SKM-1 treated with dmso at 0.1 percent for 144 hours (cell line): ENCODE measurements around the gene ARMH3.

ENCODE experiments used
- DNase-seq: peaks from one replicate; lab custom pipeline; 2025; ENCODE audit not compliant: unreplicated experiment; lab: John Stamatoyannopoulos, UW

ARMH3 gene

DNA sequence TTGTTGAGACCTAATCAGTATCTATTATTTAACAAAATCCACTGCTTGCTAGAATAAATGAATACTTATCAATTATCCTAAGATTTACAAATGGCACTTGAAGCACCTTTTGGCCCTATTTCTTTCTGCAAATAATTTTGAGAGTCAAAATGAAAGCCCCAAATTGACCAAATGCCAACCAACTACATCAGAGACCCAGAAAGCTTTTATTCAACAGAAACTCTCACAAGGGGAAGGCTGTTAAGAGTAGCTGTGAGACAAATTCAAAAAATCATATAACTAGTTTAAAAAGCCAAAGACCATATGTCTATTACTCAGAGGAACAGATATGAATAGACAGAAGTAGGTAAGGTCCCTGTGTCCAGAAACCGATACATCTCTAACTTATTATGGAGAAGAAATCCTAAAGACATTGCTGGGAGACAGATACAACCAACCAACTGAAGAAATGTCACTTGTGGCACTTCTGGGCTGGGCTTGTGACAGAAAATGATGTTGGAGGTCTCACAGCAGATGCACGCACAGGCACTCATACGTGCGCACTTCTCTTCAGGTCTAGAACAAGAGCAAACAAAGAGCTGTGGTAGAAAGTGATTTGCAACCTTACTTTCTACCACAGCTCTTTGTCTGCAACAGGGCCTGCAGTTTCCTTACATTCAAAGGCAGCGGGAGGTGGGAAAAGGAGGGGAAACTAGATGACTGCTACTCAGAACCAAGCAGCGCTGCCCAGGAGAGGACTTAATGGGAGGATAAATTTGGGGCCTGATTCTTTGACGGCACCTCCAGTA is 153.7 kb downstream of the ARMH3 start:
- no peak for DNase-seq

DNA sequence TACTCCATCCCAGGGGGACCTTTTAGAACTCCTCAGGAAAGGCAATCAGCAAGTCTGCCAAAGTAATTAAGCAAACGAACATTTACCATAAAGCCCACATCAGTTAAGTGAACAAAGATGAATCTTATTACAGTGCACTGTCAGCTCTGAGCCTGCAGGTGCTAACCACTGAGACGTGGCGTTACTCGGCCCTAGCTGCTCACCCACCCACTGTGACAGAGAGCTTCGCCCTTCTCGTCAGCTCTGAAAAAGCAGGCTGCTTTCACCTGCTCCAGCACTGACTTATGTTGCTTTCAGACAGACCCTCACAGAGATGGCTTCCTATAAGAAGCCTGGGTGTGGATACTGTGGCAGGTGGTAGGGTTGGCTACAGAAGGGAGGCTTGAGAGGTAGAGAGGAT is 154.6 kb downstream of the ARMH3 start:
- DNase-seq, result no peak

DNA sequence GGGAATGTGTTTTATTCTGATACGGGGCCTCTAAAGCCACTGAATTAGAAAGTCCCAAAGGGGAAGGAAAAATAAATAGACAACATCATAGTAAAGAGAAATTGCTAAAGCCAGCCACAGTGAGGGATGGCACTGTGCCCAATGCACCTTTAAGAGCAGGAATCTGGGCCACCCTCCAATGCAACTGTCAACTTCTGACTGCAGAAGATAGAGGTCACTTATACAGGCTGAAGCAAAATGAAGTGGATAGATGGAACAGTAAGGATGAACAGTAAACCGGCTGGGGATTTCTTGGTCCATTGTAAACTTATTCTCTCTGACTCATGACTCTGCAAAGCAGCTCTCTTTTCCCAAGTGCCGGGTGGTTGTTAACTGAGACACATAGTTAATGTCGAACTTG is 158.3 kb downstream of the ARMH3 start:
- no peak for DNase-seq

DNA sequence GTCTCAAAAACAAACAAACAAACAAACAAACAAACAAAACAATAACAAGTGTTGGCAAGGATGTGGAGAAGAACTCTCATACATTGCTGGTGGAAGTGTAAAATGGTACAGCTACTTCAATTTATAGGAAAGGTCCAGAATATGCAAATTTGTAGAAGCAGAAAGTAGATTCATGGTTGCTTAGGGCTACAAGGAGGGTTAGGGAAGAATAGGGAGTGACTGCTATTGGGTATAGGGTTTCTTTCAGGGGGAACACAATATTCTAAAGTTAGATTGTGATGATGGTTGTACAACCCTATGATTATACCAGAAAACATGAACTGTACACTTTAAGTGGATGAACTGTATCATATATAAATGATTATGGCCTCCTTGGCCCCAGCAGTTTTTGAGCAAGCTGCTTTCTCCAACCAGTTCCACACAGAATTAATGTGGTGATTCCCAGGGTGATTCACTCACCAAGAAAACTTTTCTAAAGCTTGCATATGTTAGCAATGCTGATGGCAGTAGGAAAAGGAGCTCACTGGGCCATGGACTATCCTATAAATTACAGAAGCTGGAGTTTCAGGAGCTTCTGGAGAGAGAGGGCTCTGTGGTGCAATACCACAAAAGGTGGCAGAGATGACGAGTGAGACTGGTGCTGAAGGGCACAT is 159.6 kb downstream of the ARMH3 start:
- DNase-seq, result no peak

DNA sequence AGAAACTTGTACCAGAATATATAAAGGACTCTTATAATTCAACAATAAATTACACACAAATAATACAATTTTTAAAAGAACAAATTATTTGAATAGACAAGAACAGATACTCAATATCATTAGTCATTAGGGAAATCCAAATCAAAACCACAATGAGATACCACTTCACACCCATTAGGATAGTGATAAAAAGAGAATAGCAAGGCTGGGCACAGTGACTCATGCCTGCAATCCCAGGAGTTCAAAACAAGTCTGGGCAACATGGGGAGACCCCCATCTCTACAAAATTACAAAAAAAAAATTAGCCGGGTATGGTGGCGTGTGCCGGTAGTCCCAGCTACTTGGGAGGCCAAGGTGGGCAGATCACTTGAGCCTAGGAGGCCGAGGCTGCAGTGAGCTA is 160.2 kb downstream of the ARMH3 start:
- DNase-seq, result no peak

DNA sequence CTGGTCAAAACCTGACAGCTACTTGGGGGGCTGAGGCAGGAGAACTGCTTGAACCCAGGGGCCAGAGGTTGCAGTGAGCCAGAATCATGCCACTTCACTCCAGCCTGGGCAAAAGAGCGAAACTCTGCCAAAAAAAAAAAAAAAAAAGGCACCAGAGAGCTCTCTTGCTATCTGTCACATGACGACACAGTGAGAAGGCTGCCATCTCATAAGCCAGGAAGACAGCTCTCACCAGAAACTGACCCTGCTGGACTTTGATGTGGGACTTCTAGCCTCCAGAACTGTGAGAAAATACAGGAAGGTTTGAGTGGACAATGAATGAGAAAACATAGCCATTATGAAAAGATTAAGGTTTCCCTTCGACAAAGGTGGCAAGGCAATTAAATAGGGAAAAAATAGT is 161.2 kb downstream of the ARMH3 start:
- DNase-seq, result no peak

DNA sequence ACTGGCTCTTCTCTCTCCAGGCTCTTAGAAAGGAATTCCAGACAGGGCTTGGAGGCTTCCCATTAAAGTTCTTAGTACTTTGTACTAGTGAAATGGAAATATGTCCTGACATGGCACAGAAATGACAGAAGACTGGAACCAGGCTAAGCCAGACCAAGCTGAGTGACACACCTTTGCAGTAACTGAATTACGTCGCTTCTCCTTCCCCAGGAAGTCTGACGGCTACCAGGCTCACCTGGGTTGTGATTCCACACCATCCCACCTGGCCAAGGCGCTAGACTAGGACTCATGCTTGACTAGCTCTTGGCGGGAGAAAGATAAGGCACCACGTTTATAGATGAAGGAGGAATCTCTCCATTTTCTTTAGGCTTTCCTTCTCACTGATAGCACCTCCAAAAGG is 161.7 kb downstream of the ARMH3 start:
- no peak for DNase-seq

DNA sequence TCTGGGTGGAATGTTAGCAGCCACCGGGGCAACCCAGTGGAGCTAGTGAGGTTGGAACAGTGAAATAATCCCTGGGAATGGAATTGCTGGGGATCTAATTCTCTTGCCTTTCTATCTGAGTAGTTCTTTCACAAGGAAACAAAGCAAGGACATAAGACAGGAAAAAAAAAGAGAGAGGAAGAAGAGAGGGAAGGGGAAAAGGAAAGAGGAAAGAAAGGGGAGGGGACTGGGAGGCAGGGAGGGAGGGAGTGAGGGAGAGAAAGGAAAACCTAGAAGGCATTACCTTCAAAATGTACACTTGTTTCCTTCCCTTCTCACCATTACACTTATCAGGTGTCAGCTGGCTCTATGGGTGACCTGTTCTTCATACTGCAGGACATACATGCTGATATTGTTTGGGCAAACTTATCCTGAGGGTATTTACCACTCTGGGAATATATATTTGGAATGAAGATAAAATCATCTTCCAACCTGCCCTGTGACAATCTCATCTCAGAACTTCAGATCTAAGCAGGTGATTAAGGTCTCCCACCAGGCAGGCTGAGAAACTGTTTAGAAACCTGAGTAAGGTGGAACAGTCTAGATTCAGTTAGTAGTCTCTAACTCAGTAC is 162.4 kb downstream of the ARMH3 start:
- DNase-seq, result no peak

DNA sequence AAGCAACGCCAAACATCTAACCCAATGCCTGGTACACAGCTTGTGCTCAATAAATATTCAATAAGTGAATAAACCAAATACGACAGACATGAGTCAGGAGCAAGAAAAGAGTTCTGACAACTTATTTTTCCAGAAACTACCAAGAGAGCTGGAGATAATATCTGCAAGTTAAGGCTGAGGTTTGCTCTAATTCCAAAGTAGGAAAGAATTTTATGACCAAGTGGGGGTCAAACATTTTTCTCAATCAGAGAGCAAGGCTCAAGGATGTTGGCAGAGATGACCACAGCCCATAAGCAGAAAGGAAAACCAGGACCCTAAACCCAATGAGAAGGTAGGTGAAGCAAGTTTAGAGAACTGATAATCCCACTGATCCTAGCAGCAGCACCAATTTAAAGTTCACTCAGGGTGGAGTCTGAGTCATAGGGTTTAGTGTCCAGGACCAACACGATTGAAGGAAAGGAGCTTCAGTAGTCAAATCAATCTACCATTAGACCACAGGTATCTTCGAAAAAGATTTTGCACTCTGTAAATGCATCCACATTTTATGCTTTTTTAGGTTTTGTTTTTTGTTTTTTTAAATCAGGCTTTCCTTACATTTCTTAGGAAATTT is 163.1 kb downstream of the ARMH3 start:
- no peak for DNase-seq

DNA sequence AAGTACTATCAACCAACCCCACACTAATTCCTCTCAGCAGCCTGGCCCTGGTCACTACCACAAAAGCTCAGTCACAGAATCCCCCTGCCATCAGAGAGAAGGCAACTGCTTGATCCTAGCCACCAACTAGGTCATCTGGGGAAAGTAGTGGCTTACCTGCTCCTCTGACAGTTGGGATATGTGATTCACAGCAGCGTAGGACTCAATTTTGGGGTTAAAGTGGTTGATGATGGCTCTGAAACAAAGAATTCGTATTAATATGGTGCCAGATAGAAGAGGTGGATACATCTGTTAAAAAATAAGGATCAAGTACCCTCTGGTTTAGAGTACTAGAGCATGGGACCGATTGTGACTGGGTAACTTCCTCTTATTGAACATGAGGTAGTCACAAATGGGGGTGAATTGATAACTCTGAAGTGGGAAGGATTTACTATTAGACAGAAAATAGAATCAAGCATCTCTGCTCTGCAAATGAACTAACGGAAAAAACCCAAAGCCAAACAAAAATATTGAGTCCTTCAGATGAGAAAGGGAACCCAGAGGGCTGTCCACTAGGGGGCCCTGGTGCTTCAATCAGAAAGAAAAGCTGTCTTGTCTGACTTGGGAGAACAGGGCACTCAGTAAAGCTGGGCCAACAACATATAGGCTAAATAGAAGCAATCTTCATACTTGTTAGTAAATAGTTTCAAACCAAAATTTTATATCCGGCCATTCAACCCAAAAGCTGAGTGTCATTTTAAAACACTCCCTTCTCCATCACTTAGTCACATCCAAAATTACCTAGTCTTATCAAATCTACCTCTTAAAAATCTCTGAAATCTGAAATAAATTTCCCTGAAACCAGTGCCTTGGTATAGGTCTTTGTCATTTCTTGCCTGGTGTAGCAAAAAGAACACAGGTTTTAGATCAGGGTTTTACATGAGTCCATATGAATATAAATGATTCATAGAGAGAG is 166.4 kb downstream of the ARMH3 start:
- DNase-seq, result peak; percentile 78

DNA sequence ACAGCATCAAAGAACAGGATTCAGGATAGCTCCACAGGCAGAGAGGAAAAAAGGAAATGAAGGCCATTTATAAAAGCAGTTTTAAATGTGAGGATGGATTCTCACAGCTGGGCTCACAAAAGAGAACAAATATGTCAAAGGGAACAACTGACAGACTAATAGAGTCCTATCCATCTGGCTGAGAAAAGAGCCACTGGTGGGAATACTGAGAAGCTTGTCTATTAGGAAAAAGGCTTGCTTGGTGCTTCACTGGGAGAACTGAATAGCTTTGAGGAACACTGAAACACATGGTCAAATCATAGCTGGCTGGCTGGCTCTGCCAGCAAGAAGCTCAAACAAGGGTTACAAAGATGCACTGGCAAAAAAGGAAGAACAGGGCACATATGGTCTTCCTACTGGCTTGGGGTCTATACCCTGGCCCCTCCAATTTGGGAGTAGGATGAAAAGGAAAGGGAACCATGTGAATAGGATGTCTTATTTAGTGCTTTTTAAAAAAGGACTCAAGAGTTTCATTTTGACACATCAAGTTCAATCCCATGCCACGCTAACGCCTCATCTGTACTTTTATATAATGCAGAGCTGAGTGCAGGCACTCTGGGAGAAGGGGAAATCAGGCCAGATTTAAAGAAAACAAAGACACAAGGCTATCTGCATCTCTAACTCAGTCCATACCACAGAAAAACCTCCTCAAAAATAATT is 167.6 kb downstream of the ARMH3 start:
- DNase-seq, result no peak

DNA sequence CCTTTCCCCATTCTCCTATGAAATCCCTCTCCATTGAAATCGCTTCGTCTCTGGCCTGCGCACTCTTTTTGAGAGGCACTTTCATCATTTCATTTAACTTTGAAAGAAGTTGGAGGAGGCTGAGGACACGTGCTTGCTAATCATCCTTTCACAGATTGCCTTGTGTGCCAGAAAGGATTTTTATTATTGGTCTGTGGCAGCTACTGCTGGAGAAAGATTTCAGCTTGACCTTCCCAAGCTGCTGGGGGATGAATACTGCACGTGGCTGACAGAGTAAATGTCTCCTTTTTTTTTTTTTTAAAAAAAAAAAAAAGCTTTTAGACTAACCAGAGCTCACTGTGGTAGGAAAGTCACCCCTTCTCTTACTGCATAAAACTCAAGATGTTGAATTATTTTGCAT is 168.2 kb downstream of the ARMH3 start:
- DNase-seq, result no peak

DNA sequence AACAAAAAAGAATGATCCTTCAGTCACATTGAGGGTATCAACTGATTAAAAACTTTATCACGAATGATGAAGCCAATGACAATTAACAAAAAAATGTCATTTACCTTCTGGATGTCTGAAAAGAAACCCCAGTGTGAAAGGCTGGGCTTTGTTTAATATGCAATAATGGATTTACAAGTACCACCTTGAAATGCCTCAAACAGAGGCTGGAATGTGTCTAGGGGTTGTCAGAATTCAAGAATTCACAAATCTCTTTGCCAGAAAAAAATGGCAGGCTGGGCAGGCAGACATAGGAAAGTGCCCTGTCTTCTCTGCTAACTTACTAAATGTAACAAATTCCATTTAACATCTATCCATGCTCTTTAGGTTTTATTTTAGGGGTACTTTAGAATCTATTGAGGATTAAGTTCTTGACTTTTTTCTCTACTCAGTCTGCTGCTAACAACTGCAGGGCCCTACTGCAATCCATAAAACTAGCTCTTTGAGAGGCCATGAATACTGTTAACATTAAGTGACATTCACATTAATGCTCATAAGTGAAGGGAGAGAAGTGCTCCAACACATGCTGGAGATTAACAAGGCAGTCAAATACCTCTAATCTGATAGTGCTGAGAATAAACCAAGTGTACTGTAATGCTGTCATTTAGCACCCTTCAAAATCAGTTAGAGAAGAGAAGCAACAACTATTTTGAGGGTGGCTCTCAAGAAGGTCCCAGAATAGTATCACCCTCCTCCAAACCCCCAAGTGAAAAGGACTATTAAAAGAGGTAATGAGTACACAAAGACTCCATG is 169.3 kb downstream of the ARMH3 start:
- no peak for DNase-seq

DNA sequence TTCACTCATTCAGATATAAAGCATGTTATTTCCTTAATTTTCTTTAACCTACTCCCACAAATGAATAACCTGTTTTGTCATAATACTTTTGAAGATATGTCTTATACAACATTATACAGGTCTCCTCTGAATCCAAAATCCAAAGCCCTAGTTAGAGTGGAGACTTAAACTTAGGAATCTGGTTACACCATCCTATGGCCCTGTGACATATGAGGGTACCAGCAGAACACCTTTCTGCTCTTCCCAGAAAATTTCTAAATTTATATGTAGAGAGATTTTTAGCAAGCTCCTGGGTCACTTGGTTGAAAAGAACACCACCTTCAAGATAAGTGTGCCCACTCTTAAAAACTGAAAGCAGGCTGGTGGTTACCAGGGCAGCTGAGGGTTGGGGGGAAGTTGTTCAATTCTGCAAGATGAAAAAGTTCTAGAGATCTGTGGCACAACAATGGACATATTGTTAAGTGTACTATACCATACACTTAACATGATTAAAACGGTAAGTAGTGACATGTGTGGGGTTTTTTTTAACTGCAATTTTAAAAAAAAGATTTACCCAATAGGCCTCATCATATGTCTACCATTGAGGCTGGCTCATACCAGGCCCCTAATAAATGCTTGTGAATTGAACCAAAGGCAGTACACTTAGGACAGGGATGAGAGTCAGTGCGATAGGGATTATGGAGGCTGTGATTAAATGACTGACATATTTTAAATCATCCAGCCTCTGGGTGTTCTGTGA is 174.8 kb downstream of the ARMH3 start:
- DNase-seq, result no peak

DNA sequence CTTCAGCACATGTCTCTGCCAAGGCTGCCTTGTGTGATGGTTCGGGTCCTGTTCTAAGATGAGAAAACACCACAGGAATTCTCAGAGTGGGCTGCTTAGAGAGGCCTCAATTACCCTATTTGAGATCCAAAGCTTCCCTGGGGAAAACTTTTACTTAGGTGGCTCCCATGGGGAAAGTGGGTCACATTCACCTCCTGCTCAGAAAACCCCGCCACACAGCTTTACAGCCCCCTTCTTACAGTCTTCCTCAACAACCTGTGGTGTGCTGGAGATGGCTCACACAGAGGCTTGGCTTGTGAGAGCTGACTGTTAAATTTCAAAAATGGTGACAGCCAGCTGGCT is 175.8 kb downstream of the ARMH3 start:
- no peak for DNase-seq

DNA sequence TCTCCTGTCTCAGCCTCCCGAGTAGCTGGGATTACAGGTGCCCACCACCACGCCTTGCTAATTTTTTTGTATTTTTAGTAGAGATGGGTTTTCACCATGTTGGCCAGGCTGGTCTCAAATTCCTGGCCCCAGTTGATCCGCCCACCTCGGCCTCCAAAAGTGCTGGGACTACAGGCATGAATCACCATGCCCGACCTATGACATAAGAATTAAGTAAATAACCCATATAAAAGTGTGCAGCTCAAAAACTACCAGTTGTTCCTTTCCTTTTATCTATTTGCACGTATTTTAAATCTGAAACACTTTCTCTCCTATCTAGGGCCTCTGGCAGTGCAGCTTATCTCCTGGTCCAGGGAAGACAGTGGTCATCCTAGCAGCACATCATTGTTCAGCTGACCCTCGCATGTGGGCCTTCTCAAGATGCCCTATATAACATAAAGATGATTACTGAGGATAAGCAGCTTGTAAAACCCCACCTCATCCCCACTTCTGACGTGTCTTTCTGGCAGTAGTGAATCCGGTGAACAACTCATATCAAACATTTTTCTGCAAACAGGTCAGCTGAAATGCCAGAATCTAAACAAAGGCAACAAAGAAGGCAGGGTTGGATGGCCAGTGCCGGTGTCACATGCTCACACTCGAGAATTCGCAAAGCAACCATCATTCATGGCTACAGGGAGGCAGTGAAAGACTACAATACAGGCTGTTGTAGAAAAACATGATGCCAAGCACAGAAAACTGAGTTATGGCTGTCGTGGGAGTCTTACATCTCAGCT is 176.3 kb downstream of the ARMH3 start:
- DNase-seq, result no peak

DNA sequence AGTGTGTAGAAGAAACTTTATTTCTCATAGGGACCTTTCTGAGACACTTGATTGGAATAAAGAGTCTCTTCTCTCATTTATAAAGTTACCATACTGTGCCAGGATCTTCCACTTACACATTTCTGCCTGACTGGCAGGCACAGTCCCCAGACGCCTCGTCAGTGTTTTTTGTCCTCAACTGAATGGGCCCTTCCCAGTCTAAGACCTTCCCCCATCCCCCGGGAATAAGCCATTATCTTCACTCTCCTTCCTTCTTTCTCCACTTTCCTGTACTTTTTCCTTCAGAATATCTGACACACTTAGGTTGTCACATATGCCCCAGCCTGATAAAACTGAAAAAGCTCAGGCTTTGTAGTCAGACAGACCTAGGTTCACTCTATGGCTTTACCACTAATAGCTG is 177.1 kb downstream of the ARMH3 start:
- no peak for DNase-seq

DNA sequence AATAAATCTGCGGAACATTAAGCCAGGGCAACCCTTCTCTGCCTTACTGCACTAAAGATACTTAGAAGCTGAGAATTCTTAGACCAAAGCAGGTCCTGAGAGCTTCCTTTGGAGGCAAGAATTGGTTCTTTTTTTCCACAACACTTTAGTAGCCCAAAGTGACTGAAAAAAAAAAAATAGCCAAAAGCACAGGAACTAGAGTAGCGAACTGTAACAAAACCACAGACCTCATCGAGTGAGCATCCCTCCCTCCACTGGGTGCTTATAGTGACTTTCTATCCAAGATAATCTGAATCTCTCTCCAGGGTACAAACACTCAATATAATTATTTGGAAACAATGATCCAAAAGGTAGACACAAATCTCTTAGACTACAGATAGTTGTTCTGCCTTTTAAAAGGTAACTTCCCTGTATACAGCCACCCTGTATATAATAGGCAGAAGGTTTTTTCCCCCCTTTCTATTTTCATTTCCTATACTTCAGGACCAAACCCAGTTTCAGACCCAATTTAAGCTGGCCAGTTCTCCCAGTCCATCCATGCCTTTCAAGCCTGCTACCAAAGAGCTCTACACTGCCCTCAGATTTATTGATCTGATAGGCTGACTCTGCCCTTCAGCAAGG is 180.8 kb downstream of the ARMH3 start:
- DNase-seq, result no peak
